Raji (cell line): ENCODE measurements around the gene PPP1R9B.

Experiments
- POLR2A ChIP-seq: IDR thresholded peaks from 2 replicates; pipeline ENCODE4 v1.6.1; 2011; ENCODE audit warnings: low read depth, low read length, control low read depth; ENCODE audit not compliant: insufficient read depth

PPP1R9B gene

GRCh38 chr17:50170662-50171370, 20.3 kb upstream of the PPP1R9B start:
- no peak for TF ChIP-seq POLR2A

GRCh38 chr17:50169881-50170459, 19.5 kb upstream of the PPP1R9B start:
- TF ChIP-seq POLR2A: no peak

DNA sequence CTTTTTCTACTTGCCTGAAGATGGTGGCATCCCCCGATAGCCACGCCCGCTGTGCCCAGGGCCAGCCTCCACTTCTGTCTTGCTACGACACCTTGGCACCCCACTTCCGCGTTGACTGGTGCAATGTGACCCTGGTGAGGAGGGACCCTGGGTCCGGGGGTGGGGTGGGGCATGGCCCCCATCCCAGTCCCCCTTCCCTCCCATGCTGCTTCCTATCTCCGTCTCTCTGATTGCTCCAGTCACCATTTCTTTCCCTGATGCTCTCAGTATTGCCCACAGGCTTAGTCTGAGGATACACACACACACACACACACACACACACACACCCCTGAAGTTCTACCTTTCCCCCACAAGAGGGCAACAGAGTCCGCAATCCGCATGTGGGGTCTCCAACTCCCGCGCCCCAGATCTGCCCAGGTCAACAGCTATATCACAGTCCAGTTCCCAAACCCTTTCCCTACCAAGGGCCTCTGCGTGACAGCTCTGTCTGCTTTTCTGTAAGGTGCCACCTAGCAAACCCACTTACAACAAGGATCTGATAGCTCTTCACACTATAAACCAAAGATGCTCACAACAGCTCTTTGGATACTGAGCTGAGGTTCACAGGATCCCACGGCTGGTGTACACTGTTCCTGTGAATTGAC, 18.8 kb upstream of the PPP1R9B start:
- no peak for TF ChIP-seq POLR2A

DNA sequence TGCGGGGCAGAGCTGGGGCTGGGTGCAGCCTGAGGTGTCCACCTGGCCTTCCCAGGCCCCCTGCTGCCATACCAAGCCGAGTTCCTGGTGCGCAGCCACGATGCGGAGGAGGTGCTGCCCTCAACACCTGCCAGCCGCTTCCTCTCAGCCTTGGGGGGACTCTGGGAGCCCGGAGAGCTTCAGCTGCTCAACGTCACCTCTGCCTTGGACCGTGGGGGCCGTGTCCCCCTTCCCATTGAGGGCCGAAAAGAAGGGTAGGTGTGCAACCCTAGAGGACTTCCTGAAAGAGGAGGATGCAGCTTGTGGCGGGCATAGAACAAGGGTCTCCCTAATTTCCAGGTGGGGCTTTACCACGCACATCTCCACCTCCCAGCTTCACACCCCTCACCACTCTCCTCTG, 17.8 kb upstream of the PPP1R9B start:
- no peak for TF ChIP-seq POLR2A

DNA sequence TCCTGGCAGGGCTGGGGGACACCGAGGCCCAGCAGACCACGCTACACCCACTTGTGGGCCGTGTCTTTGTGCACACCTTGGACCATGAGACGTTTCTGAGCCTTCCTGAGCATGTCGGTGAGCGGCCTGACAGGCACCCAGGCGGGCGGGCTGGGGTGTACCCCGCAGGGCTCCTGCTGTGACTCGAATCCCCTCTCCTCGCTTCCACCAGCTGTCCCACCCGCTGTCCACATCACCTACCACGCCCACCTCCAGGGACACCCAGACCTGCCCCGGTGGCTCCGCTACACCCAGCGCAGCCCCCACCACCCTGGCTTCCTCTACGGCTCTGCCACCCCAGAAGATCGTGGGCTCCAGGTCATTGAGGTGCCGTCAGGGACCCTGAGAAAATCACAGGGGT, 16.9 kb upstream of the PPP1R9B start:
- TF ChIP-seq POLR2A: no peak

DNA sequence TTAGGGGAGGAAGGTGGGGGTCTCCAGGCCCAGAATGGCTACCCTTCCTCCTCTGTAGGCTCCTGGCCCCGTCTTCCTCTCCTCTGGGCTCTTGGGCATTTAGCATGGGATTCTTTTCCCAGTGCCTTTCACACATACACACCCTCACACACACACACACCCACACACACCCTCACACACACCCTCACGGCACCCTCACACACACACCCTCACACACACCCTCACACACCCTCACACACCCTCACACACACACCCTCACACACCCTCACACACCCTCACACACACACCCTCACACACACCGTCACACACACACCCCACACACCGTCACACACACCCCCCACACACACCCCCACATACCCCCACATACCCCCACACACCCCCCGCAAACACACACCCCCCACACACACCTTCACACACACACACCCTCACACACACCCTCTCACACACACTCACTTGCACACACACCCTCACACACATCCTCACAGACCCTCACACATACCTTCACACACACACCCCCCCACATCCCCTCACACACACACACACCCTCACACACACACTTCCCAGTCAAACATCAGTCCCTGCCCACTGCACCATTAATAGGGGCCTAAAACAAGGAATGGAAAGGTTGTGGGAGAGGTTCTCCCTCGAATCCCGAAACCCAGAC, 16.2 kb upstream of the PPP1R9B start:
- no peak for TF ChIP-seq POLR2A

DNA sequence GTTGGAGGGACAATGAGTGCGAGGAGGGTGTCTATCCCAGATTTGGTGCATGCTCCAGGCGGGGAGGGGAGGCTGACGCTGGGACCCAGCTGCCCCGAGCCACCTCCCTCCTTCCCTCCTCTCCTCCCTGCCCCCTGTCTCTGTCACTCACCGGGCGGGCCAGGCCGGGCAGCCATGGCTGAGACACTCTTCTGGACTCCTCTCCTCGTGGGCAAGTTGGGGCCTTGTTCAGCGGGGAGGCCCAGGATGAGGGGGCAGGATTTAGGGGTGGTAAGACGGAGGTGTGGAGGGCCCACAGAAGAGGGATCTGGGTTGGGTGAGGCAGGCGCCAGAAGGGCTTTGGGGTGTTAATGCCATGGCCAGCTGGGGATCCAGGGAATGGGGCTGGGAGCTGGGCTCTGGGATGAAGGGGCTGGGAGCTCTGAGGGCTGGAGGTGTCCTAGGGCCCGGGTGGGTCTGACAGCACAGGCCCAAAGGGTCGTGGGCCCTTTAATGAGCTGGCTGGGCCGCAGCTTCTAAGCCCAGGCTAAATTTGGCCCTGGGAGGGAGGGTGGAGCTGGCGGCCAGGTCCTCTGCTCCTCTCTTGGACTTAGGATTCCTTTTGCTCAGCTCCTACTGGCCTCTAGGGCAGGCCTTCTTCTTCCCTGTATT, 15.5 kb upstream of the PPP1R9B start, which contains the start of gene SGCA:
SGCA (plus strand) TSS at position 139 of the 651 bp plus-strand sequence; CDS start at position 175, 36 bp downstream.
- TF ChIP-seq POLR2A: no peak

DNA sequence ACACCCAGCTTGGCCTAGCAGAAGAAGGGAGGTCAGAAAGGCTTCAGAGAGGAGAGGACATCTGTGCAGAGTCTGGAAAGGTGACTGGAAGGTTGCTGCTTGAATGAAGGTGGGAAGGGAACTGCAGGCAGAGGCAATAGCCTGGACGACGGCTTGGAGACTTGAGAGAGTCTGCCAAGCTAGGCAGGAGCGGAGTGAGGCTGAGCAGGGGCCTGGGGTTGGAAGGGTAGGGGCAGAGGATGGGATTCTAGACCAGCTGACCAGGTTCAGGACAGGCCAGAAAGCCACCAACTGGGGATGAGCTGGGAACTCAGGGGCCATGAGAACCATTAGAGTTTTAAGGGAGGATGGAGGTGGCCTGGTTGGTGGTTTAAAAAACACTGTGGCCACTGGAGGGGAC, 15.0 kb upstream of the PPP1R9B start:
- no peak for TF ChIP-seq POLR2A

GRCh38 chr17:50165066-50165465, 14.6 kb upstream of the PPP1R9B start:
- TF ChIP-seq POLR2A: no peak

DNA sequence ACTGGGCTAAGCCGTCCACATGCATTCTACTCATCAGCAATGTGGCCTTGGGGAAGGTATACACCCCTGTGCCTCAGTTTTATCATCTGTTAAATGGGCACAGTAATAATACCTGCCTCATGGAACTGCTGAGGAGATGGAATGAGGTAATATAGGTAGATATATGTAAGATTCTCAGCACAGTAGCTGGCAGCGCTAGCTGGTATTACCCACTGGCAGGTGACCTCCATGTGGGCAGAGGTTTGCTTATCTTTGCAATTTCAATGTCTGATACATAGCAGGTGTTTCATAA, 14.2 kb upstream of the PPP1R9B start:
- TF ChIP-seq POLR2A: no peak

DNA sequence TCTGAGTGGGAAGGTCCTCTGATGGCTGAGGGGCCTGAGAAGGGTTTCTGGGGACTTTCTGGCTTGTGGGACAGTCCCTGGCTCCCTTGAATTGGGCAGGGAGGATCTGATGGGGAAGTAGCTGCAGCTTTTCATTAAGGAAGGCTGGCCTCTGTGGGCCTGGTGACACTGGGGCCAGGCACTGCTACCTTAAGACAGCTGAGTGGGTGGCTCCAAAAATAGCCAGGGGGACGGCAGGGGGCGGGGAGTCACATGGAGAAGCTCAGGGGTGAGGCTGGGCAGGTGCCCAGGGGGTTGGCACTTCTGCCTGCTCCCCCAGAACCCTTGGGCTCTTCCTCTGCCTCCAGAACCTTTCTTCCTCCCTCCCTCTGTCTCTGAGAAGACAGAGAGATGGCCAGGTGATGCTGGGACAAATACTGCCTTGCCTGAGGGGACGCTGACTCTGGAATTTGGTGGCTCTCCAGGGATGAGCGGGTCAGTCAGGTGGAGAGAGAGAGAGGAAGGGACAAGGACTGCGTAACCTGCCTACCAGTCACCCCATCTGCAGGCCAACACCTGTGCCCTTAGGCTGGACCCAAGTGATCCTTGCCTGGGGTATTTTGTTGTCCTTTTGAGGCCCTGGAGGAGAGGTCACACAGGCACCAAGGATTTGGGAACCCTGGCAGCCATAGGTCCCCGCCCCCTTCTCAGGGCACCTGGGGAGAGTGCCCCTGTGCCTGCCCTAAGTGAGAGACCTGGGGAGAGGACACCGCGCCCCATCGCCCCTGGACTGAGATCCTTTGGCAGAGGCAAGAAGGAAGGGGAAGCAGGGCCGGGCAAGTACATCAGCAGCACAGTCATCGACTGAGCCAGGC, 13.6 kb upstream of the PPP1R9B start:
- TF ChIP-seq POLR2A: no peak

DNA sequence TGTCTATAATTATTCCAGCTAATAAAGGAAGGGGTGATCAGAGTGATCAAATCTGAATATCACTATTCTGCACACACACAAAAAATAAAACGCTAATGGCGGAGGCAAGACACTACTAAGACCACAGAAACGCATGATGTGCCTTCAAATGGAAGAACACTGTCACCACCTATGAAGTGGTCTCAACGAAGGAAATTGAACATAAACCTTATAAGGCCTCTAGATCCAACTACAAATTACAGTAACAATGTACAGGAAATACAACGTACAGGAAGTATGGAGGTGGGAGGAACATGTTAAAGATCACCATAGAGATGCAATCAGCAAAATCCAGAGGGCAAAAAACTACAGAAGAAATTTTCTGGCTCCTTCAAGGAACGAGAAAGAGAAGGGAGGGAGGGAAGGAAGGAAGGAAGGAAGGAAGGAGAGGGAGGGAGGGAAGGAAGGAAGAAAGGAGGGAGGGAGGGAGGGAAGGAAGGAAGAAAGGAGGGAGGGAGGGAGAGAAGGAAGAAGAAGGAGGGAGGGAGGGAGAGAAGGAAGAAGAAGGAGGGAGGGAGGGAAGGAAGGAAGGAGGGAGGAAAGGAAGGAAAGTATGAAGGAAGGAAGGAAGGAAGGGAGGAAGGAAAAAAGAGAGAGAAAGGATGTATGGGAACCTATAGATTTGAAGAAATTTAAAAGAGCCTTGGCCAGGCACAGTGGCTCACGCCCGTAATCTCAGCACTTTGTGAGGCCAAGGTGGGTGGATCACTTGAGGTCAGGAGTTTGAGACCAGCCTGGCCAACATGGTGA, 12.2 kb upstream of the PPP1R9B start:
- no peak for TF ChIP-seq POLR2A

- TF ChIP-seq POLR2A: no peak
Measured at GRCh38 chr17:50161911-50162288, 11.4 kb upstream of the PPP1R9B start.
